ENCODE measurements around the gene DCDC2C. TPM values are rescaled to one million over a fixed set of nuclear protein-coding genes. Genes with fewer than 3 reads are reported as not detected.

DCDC2C gene
- total and polyA plus RNA-seq, 2 experiments from 2014 or later, result 0.45 TPM; not detected in 1

DNA sequence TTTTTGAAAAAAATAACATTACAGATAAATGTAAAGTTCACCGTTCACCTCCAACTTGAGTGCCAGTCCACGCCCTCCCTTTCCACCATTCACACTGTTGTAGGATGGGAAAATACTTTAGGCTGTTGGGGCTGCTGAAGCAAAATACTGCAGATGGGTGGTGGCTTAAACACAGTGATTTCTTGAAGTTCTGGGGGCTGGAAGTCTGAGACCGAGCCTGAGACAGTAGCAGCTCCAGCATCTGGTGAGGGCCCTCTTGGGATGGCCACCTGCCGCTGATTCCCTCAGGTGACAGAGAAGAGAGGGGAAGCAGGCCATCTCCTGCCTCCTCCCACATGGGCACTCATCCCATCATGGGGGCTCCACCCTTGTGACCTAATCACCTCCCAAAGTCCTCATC lies 27.7 kb upstream of the DCDC2C start:
- Histone ChIP-seq H3K4me1 (ENCODE audit: insufficient read depth) (no peaks in the 10 kb centered on the region), H3K79me2 (replicated peaks; ENCODE audit: insufficient read depth) (no peaks in the 10 kb centered on the region), H3K4me2 (no peak overlapping the region), H3F3A (replicated peaks; ENCODE audit: low read depth) (no peaks in the 10 kb centered on the region), H3K4me3 (no peak overlapping the region), H3K27ac (ENCODE audit: low read depth) (no peak overlapping the region), H3K36me3 (ENCODE audit: insufficient read depth) (no peaks in the 10 kb centered on the region), H2AFZ (no peak overlapping the region), H3K9me2 (ENCODE audit: insufficient read depth) (no peaks in the 10 kb centered on the region; the same call in 1 of the 2 replicates), H3K27me3 (ENCODE audit: insufficient read depth) (no peaks in the 10 kb centered on the region), H4K20me1 (replicated peaks; ENCODE audit: insufficient read depth) (no peaks in the 10 kb centered on the region)
- Mint-ChIP-seq H3K27ac (no peak overlapping the region), H3K9me3 (peaks cover 72% of the 10 kb centered on the region), H3K36me3 (ENCODE audit: low read depth) (0 out of 3 replicates have a peak, but pooled peaks cover 4% of the 10 kb centered on the region), H3K27me3 (ENCODE audit: insufficient read depth, low read depth, poor library complexity) (peaks cover 8% of the 10 kb centered on the region), H3K4me1 (no peaks in the 10 kb centered on the region), H3K4me3 (no peak overlapping the region)
- ATAC-seq (no peak), DNase-seq (ENCODE audit: low spot score) (no peak)
- TF ChIP-seq CREB1 (CRISPR knock-in tag; IDR thresholded peaks at IDR 0.05; ENCODE audit: low read depth), result no peak
- TF ChIP-seq ZNF114 (CRISPR knock-in tag; IDR thresholded peaks at IDR 0.05), result no peak

DNA sequence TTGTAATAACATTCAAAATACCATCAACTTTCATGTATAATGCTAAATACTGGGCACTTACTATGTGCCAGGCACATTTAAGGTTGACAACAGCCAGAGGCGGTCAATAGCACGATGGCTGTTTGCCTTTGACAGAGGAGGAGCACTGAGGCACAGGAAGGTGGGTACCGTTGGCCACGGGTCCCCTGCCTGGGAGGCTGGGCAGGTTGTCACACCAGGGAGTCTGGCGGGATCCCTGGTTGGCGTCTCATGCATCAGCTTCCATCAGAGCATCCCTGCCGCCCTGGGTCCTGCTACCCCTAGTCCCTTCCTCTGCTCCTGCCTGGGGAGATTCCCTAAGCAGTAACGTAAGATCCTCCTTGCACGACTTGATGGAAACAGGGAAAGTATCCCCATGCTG lies 25.9 kb upstream of the DCDC2C start:
- Histone ChIP-seq H2AFZ (no peak overlapping the region), H3K36me3 (ENCODE audit: insufficient read depth) (no peaks in the 10 kb centered on the region), H3K27me3 (ENCODE audit: insufficient read depth) (no peaks in the 10 kb centered on the region), H3K4me2 (no peak overlapping the region), H3K4me1 (ENCODE audit: insufficient read depth) (no peaks in the 10 kb centered on the region), H3F3A (replicated peaks; ENCODE audit: low read depth) (no peaks in the 10 kb centered on the region), H3K79me2 (replicated peaks; ENCODE audit: insufficient read depth) (no peaks in the 10 kb centered on the region), H3K4me3 (no peak overlapping the region), H4K20me1 (replicated peaks; ENCODE audit: insufficient read depth) (no peaks in the 10 kb centered on the region), H3K9me2 (ENCODE audit: insufficient read depth) (no peaks in the 10 kb centered on the region; the same call in 1 of the 2 replicates), H3K27ac (ENCODE audit: low read depth) (no peak overlapping the region)
- no peak for DNase-seq (ENCODE audit: low spot score)
- ATAC-seq, result no peak
- no peak for TF ChIP-seq EZH2phosphoT487 (IDR thresholded peaks at IDR 0.05; ENCODE audit: unreplicated experiment)
- Mint-ChIP-seq H3K4me3 (no peak overlapping the region), H3K36me3 (ENCODE audit: low read depth) (0 out of 3 replicates have a peak, but pooled peaks cover 4% of the 10 kb centered on the region), H3K27ac (no peak overlapping the region), H3K9me3 (peaks cover 68% of the 10 kb centered on the region), H3K4me1 (no peaks in the 10 kb centered on the region), H3K27me3 (ENCODE audit: insufficient read depth, low read depth, poor library complexity) (peaks cover 8% of the 10 kb centered on the region)

DNA sequence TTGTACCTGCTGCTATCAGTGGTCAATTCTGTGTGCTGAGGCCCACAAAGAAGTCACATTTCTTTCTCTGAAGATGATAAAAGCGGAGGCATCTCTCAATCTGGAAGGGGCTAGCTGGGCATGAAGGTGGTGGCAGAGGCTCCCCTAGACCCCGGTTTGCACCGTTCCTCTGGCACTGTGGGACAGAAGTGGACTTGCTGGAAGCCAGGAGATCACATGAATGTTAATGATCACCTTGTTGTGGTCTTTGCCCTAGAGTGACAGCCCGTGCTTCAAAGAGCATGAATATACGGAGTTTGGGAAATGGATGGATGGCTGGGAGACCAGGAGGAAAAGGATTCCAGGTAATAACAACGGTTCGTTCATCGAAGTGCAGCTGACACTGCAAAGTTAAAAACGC lies 25.2 kb upstream of the DCDC2C start:
- no peak for ATAC-seq
- no peaks in the 10 kb centered on the region for H3F3A ChIP-seq (replicated peaks; ENCODE audit: low read depth)
- no peak for TF ChIP-seq ZNF331 (CRISPR knock-in tag; IDR thresholded peaks at IDR 0.05; ENCODE audit: low read depth)
- TF ChIP-seq JUNB (IDR thresholded peaks at IDR 0.05; ENCODE audit: unreplicated experiment), result no peak
- TF ChIP-seq ZNF114 (CRISPR knock-in tag; IDR thresholded peaks at IDR 0.05), result no peak
- TF ChIP-seq EZH2 (IDR thresholded peaks at IDR 0.05; ENCODE audit: low read depth, unreplicated experiment), result no peak
- TF ChIP-seq POLR2AphosphoS5 (IDR thresholded peaks at IDR 0.05; ENCODE audit: low read depth), result no peak
- TF ChIP-seq, protein P1, sequence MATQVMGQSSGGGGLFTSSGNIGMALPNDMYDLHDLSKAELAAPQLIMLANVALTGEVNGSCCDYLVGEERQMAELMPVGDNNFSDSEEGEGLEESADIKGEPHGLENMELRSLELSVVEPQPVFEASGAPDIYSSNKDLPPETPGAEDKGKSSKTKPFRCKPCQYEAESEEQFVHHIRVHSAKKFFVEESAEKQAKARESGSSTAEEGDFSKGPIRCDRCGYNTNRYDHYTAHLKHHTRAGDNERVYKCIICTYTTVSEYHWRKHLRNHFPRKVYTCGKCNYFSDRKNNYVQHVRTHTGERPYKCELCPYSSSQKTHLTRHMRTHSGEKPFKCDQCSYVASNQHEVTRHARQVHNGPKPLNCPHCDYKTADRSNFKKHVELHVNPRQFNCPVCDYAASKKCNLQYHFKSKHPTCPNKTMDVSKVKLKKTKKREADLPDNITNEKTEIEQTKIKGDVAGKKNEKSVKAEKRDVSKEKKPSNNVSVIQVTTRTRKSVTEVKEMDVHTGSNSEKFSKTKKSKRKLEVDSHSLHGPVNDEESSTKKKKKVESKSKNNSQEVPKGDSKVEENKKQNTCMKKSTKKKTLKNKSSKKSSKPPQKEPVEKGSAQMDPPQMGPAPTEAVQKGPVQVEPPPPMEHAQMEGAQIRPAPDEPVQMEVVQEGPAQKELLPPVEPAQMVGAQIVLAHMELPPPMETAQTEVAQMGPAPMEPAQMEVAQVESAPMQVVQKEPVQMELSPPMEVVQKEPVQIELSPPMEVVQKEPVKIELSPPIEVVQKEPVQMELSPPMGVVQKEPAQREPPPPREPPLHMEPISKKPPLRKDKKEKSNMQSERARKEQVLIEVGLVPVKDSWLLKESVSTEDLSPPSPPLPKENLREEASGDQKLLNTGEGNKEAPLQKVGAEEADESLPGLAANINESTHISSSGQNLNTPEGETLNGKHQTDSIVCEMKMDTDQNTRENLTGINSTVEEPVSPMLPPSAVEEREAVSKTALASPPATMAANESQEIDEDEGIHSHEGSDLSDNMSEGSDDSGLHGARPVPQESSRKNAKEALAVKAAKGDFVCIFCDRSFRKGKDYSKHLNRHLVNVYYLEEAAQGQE (IDR thresholded peaks at IDR 0.05; ENCODE audit: unreplicated experiment), result no peak
- no peak for TF ChIP-seq NANOG (IDR thresholded peaks at IDR 0.05; ENCODE audit: borderline replicate concordance)
- no peak for TF ChIP-seq STAT1 (IDR thresholded peaks at IDR 0.05; ENCODE audit: unreplicated experiment)
- TF ChIP-seq, protein P2, sequence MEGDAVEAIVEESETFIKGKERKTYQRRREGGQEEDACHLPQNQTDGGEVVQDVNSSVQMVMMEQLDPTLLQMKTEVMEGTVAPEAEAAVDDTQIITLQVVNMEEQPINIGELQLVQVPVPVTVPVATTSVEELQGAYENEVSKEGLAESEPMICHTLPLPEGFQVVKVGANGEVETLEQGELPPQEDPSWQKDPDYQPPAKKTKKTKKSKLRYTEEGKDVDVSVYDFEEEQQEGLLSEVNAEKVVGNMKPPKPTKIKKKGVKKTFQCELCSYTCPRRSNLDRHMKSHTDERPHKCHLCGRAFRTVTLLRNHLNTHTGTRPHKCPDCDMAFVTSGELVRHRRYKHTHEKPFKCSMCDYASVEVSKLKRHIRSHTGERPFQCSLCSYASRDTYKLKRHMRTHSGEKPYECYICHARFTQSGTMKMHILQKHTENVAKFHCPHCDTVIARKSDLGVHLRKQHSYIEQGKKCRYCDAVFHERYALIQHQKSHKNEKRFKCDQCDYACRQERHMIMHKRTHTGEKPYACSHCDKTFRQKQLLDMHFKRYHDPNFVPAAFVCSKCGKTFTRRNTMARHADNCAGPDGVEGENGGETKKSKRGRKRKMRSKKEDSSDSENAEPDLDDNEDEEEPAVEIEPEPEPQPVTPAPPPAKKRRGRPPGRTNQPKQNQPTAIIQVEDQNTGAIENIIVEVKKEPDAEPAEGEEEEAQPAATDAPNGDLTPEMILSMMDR (conservative IDR thresholded peaks at IDR 0.05; ENCODE audit: low read depth in 2 of 2), result no peak

More for the DNA sequence above, 25.2 kb upstream of the DCDC2C start:
- peaks cover 71% of the 10 kb centered on the region for H3K9me3 Mint-ChIP-seq
- 0 out of 3 replicates have a peak, but pooled peaks cover 4% of the 10 kb centered on the region for H3K36me3 Mint-ChIP-seq (ENCODE audit: low read depth)
- DNase-seq (ENCODE audit: low spot score), result no peak
- Histone ChIP-seq H3K4me3 (no peak overlapping the region), H3K9me2 (ENCODE audit: insufficient read depth) (no peaks in the 10 kb centered on the region; the same call in 1 of the 2 replicates), H3K27ac (ENCODE audit: low read depth) (no peak overlapping the region), H3K79me2 (replicated peaks; ENCODE audit: insufficient read depth) (no peaks in the 10 kb centered on the region), H2AFZ (no peak overlapping the region), H3K4me2 (no peak overlapping the region), H3K36me3 (ENCODE audit: insufficient read depth) (no peaks in the 10 kb centered on the region), H4K20me1 (replicated peaks; ENCODE audit: insufficient read depth) (no peaks in the 10 kb centered on the region), H3K27me3 (ENCODE audit: insufficient read depth) (no peaks in the 10 kb centered on the region), H3K4me1 (ENCODE audit: insufficient read depth) (no peaks in the 10 kb centered on the region)
- H3K4me1 Mint-ChIP-seq, result no peaks in the 10 kb centered on the region
- H3K4me3 Mint-ChIP-seq, result no peak overlapping the region
- H3K27me3 Mint-ChIP-seq (ENCODE audit: insufficient read depth, low read depth, poor library complexity), result peaks cover 8% of the 10 kb centered on the region
- H3K27ac Mint-ChIP-seq, result no peak overlapping the region

Measured in GM23338 (cell line).